GM06990 (cell line): ENCODE results near the gene VAPB.
A peak's percentile ranks its signal among the peaks of the same experiment; 100 is the strongest.

ENCODE experiments used
- DNase-seq: peaks from one replicate; pipeline ENCODE4 v3.0.0-alpha.2; 2011; ENCODE audit not compliant: insufficient read length; ENCODE audit errors: extremely low read depth
- H3K27me3 ChIP-seq: replicated peaks from 2 replicates; pipeline ENCODE4 v1.6.0; 2011; ENCODE audit warnings: low read length; ENCODE audit not compliant: control insufficient read depth, insufficient read depth
- H3K36me3 ChIP-seq: 2 replicates; pipeline ENCODE4 v1.5.1; 2011; ENCODE audit warnings: low read length; ENCODE audit not compliant: control insufficient read depth, insufficient read depth
- H3K4me3 ChIP-seq: replicated peaks from 2 replicates; pipeline ENCODE4 v1.5.1; 2011; ENCODE audit warnings: low read depth, mild to moderate bottlenecking, control low read depth, low read length
- CTCF ChIP-seq: IDR thresholded peaks from 2 replicates; pipeline ENCODE4 v1.5.1; 2011; ENCODE audit warnings: low read length, control low read depth, mild to moderate bottlenecking, inconsistent platforms; ENCODE audit not compliant: insufficient read depth, poor library complexity, severe bottlenecking

VAPB gene

GRCh38 chr20:58389968-58390658, 1.1 kb downstream of the VAPB start:
- DNase-seq, result no peak
- no peaks in the 10 kb centered on the region for H3K27me3 ChIP-seq
- TF ChIP-seq CTCF, result no peak
- H3K4me3 ChIP-seq, result peak overlapping the region; percentile 95
- H3K36me3 ChIP-seq, result peaks cover 2% of the 10 kb centered on the region

DNA sequence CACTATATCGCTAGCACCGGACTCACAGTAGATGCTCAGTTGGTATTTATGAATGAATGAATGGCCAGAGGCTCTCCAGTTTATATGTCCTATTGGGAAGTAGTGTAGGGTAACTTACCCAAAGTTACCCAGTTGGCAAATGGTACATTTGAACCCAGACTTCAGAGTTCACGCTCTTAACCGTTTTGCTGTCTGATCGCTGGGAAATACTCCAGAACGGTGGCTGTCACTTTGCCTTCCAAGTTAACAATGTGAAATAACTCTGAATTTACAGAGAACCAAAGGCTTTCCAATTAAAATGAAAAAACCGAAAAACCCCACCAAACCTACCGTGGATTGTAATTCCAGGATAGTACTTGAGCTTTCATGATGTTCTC, 1.6 kb downstream of the VAPB start:
- Histone ChIP-seq H3K4me3 (peak overlapping the region; percentile 95), H3K36me3 (peaks cover 2% of the 10 kb centered on the region), H3K27me3 (no peaks in the 10 kb centered on the region)
- TF ChIP-seq CTCF, result no peak
- DNase-seq, result no peak

- no peak for TF ChIP-seq CTCF
- H3K36me3 ChIP-seq, result peaks cover 2% of the 10 kb centered on the region
- DNase-seq, result no peak
- no peak overlapping the region for H3K4me3 ChIP-seq
- no peaks in the 10 kb centered on the region for H3K27me3 ChIP-seq
Measured at GRCh38 chr20:58392286-58392685, 3.3 kb downstream of the VAPB start.

DNA sequence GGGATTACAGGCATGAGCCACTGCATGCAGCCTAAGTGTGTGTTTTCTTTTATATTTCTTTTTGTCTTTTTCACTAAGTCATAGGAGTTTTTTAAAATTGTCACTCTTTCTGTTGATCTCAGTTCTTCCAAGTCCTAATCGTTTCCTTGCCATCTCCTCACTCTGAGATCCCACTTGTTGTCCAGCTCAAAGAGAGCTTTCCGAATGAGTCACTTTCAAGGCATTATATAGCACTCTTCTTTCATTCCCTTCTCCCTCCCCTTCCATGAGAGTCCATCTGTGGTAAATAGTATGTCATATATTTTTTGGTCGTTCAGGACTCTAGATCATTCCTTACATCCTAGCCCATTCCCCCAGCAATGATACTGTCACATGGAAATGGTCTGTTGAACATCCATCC, 4.3 kb downstream of the VAPB start:
- TF ChIP-seq CTCF, result no peak
- peaks cover 2% of the 10 kb centered on the region for H3K36me3 ChIP-seq
- H3K4me3 ChIP-seq, result no peak overlapping the region
- no peaks in the 10 kb centered on the region for H3K27me3 ChIP-seq
- no peak for DNase-seq

DNA sequence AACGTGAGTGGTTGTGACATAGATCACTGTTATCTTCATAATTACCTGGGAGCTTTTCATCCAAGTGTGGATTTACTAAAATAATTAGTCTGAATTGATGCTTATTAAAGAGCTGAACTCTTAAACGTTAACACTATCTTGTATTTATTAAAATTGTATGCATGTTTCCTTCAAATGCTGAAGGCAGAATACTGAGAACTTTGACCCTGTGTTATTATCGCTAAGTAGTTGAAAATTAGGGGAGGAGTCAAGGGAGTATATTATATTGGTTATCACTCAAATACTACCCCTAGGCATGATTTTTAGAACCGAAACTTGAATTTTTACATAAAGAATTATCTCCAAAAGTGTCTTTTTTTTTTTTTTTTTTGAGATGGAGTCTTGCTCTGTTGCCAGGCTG, 5.8 kb downstream of the VAPB start:
- Histone ChIP-seq H3K4me3 (no peak overlapping the region), H3K36me3 (peaks cover 2% of the 10 kb centered on the region), H3K27me3 (no peaks in the 10 kb centered on the region)
- TF ChIP-seq CTCF, result no peak
- no peak for DNase-seq

GRCh38 chr20:58395604-58396003, 6.6 kb downstream of the VAPB start:
- TF ChIP-seq CTCF, result no peak
- no peaks in the 10 kb centered on the region for H3K27me3 ChIP-seq

More at GRCh38 chr20:58395604-58396003, 6.6 kb downstream of the VAPB start:
- no peak overlapping the region for H3K4me3 ChIP-seq
- no peak for DNase-seq
- no peaks in the 10 kb centered on the region; the same call in none of the 2 replicates for H3K36me3 ChIP-seq
